A673 (cell line): ENCODE measurements around the gene IMPDH2. TPM values are rescaled to one million over a fixed set of nuclear protein-coding genes. Genes with fewer than 3 reads are reported as not detected.

Experiments
- BruUV-seq: library from RNA; stranded (reverse); fragments of 400-500 nt; replicated peaks from 2 replicates; lab custom pipeline; 2021; lab: Mats Ljungman, UMichigan
- CTCF ChIA-PET: fragments of 300-600 bp; sonication (Branson Sonifier 250); formaldehyde crosslinking; loops from one replicate; lab custom pipeline; 2022; ENCODE audit warnings: antibody characterized with exemption; lab: Charles Lee
- POLR2A ChIA-PET: fragments of 300-600 bp; sonication (Branson Sonifier 250); formaldehyde crosslinking; loops from one replicate; lab custom pipeline; 2022; ENCODE audit warnings: antibody characterized with exemption; ENCODE audit not compliant: low non-redundant PET; lab: Charles Lee
- DNase-seq: peaks from one replicate; pipeline ENCODE4 v3.0.0-alpha.2; 2015; ENCODE audit warnings: low spot score
- H3K27ac ChIP-seq: fragments of 200-600 bp; sonication (generic); 2 replicates; pipeline ENCODE4 v1.5.1; 2016; ENCODE audit warnings: mixed run types, low read depth, mild to moderate bottlenecking, mixed read lengths, antibody characterized with exemption, low read length; ENCODE audit not compliant: poor library complexity, severe bottlenecking
- H3K27me3 ChIP-seq: fragments of 200-600 bp; sonication (generic); replicated peaks from 2 replicates; pipeline ENCODE4 v1.6.1; 2017; ENCODE audit warnings: mixed run types, low read depth, mild to moderate bottlenecking, mixed read lengths, antibody characterized with exemption, low read length; ENCODE audit not compliant: insufficient read depth, poor library complexity
- H3K36me3 ChIP-seq: fragments of 200-600 bp; sonication (generic); 2 replicates; pipeline ENCODE4 v1.6.1; 2016; ENCODE audit warnings: mixed run types, mild to moderate bottlenecking, mixed read lengths, antibody characterized with exemption, low read length; ENCODE audit not compliant: insufficient read depth, poor library complexity, severe bottlenecking
- H3K4me1 ChIP-seq: fragments of 200-600 bp; sonication (generic); 2 replicates; pipeline ENCODE4 v1.6.1; 2017; ENCODE audit warnings: mixed run types, mild to moderate bottlenecking, mixed read lengths, antibody characterized with exemption, low read length; ENCODE audit not compliant: insufficient read depth, poor library complexity, severe bottlenecking
- H3K4me3 ChIP-seq: fragments of 200-600 bp; sonication (generic); 2 replicates; pipeline ENCODE4 v1.5.1; 2016; ENCODE audit warnings: low read depth, mixed run types, mild to moderate bottlenecking, mixed read lengths, low read length; ENCODE audit not compliant: poor library complexity, severe bottlenecking
- H3K9me3 ChIP-seq: fragments of 200-600 bp; sonication (generic); 2 replicates; pipeline ENCODE4 v1.6.1; 2016; ENCODE audit warnings: mixed run types, low read depth, mild to moderate bottlenecking, mixed read lengths, antibody characterized with exemption, low read length; ENCODE audit not compliant: poor library complexity, severe bottlenecking
- EZH2 ChIP-seq: fragments of 200-600 bp; sonication (generic); IDR thresholded peaks from 2 replicates; pipeline ENCODE4 v1.6.1; 2017; ENCODE audit warnings: borderline replicate concordance, low read depth, mild to moderate bottlenecking, mixed read lengths, antibody characterized with exemption, low read length; ENCODE audit not compliant: poor library complexity, severe bottlenecking
- intact Hi-C: fragments of 100-400 bp; cut with micrococcal nuclease; formaldehyde crosslinking; loops from one replicate; pipeline ENCODE4 v1.10.0; 2022; ENCODE audit not compliant: unreplicated experiment
- total RNA-seq: library from RNA; stranded (reverse); gene quantifications from 2 replicates; pipeline ENCODE4 v1.2.3, GENCODE V29; 2021
- TF ChIP-seq, protein P1 (sequence below): fragments of 300-800, 200-600 bp; sonication (generic); conservative IDR thresholded peaks from 2 replicates; pipeline ENCODE4 v1.5.1; 2017; ENCODE audit warnings: low read depth, mild to moderate bottlenecking, antibody characterized with exemption, low read length, moderate library complexity, mixed read lengths

The IMPDH2 gene
- total RNA-seq, 1 experiment from 2014 or later = 190 TPM

DNA sequence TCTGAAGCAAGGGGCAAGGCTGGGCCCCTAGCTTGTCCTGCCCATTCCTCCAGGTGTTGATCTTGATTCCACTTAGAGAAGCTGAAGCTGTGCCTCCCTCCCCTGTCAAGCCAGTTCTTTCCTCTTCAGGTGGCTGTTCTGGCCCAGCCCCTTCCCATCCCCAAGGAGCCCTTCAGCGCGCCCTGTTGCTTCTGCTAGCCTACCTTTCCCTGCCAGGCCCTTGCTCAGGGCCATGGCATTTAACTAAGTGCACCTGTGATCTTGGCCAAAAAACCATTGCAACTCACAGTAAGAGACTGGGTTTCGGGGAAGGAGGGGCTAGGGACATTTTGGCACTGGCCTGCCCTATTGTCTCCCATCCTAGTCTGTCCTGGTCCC is 23.9 kb downstream of the IMPDH2 start:
- H3K36me3 ChIP-seq = no peaks in the 10 kb centered on the region
- no peak overlapping the region for H3K27ac ChIP-seq
- no peak for TF ChIP-seq EZH2
- TF ChIP-seq, protein P1, sequence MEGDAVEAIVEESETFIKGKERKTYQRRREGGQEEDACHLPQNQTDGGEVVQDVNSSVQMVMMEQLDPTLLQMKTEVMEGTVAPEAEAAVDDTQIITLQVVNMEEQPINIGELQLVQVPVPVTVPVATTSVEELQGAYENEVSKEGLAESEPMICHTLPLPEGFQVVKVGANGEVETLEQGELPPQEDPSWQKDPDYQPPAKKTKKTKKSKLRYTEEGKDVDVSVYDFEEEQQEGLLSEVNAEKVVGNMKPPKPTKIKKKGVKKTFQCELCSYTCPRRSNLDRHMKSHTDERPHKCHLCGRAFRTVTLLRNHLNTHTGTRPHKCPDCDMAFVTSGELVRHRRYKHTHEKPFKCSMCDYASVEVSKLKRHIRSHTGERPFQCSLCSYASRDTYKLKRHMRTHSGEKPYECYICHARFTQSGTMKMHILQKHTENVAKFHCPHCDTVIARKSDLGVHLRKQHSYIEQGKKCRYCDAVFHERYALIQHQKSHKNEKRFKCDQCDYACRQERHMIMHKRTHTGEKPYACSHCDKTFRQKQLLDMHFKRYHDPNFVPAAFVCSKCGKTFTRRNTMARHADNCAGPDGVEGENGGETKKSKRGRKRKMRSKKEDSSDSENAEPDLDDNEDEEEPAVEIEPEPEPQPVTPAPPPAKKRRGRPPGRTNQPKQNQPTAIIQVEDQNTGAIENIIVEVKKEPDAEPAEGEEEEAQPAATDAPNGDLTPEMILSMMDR = no peak
- no peaks in the 10 kb centered on the region for H3K27me3 ChIP-seq
- no peak overlapping the region for H3K4me3 ChIP-seq
- POLR2A ChIA-PET = no interaction called here
- H3K9me3 ChIP-seq = no peaks in the 10 kb centered on the region
- BruUV-seq = no TSS peak
- no peak for DNase-seq
- CTCF ChIA-PET = no interaction called here
- intact Hi-C loops = no loop called here
- no peaks in the 10 kb centered on the region for H3K4me1 ChIP-seq

DNA sequence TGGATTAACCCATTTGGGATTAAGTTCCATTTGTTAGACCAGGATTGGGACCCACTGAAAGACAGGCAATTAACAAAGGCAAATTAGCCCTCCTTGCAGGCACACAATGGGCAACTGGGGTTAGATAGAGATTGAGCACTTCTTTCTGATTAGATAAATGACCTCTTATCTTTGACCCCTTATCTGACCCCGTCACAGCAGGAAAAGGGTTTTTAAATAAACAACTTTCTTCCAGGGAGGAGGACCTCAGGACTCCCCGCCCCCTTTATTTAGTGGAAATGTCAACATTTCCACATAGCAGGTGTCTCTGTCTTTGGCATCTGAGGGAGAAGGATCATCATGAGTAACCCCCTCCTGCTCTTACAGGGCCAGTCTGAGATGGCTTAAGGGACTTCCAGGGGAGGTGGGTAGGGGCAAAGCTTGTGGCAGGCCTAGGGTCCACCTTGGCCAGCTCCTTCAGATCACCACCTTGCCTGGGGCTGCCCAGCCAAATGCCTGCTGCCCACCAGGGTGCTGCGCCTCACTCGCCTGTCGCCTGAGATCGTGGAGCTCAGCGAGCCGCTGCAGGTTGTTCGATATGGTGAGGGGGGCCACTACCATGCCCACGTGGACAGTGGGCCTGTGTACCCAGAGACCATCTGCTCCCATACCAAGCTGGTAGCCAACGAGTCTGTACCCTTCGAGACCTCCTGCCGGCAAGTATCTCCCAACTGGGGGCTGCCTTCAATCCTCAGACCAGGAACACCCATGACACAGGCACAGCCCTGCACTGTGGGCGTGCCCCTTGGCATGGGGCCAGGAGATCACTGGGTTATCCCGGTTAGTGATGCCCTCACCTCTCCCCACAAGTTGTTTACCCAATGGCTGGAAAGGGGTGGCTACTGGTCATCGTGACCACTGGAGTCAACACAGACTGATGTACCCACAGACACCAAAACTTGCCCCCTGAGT is 24.6 kb downstream of the IMPDH2 start:
- CTCF ChIA-PET = no interaction called here
- Histone ChIP-seq H3K36me3 (no peaks in the 10 kb centered on the region), H3K4me1 (no peaks in the 10 kb centered on the region), H3K4me3 (no peak overlapping the region), H3K27me3 (no peaks in the 10 kb centered on the region), H3K9me3 (no peaks in the 10 kb centered on the region), H3K27ac (no peak overlapping the region)
- intact Hi-C loops = no loop called here
- DNase-seq = no peak
- no peak for TF ChIP-seq EZH2
- TF ChIP-seq, protein P1 = no peak
- no TSS peak for BruUV-seq
- POLR2A ChIA-PET = no interaction called here

DNA sequence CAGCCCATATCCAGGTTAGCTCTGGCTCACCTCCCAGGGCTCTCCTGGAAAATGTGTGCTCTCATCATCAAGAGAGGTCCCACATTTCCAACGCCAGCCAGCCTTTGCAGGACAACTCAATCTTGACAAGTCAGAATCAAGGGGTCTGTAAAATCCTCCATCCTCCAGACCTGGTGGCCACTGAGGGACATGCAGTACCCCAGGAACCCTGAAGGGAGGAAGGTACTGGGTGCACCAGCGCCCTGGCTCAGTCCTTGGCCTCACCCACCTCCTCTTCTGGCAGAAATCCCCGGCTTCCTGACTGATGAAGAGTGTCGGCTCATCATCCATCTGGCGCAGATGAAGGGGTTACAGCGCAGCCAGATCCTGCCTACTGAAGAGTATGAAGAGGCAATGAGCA is 28.0 kb downstream of the IMPDH2 start:
- DNase-seq = no peak
- POLR2A ChIA-PET = no interaction called here
- H3K9me3 ChIP-seq = no peaks in the 10 kb centered on the region

More for the DNA sequence above, 28.0 kb downstream of the IMPDH2 start:
- TF ChIP-seq, protein P1 = no peak
- TF ChIP-seq EZH2 = no peak
- Histone ChIP-seq H3K27ac (no peak overlapping the region), H3K4me3 (no peak overlapping the region), H3K27me3 (no peaks in the 10 kb centered on the region), H3K36me3 (no peaks in the 10 kb centered on the region), H3K4me1 (no peaks in the 10 kb centered on the region)
- BruUV-seq = no TSS peak
- CTCF ChIA-PET = no interaction called here
- intact Hi-C loops = no loop called here
